T47D (cell line): ENCODE data around the gene GPR137C.

Experiments
- DNase-seq, 2 experiments: peaks; one replicate each; pipeline versions ENCODE4 v3.0.0 to v3.0.0-alpha.2; 2011 to 2012; ENCODE audit warnings: low read depth in 1 of 2, low spot score in 1 of 2
- JUND ChIP-seq: IDR thresholded peaks from 2 replicates; pipeline ENCODE4 v1.6.1; 2012; ENCODE audit warnings: low read depth
- in situ Hi-C: cut with HindIII; loops from 2 replicates; pipeline ENCODE4 v1.10.0; 2016; ENCODE audit warnings: low sequenced_read_pairs, low pct_unique_long_range_greater_than_20kb

Gene GPR137C

GRCh38 chr14:52596320-52596719 is 43.7 kb downstream of the GPR137C start:
- no peak for TF ChIP-seq JUND
- DNase-seq, result no peak
- in situ Hi-C loops, result no loop called here

GRCh38 chr14:52596861-52597260 is 44.2 kb downstream of the GPR137C start:
- DNase-seq, result no peak
- in situ Hi-C loops, result no loop called here
- TF ChIP-seq JUND, result no peak

- in situ Hi-C loops, result no loop called here
- no peak for TF ChIP-seq JUND
- DNase-seq, result no peak
Measured at GRCh38 chr14:52598568-52598967, 45.9 kb downstream of the GPR137C start.

GRCh38 chr14:52599974-52600373 is 47.3 kb downstream of the GPR137C start:
- DNase-seq, result no peak
- TF ChIP-seq JUND, result no peak
- in situ Hi-C loops, result no loop called here

- TF ChIP-seq JUND, result no peak
- in situ Hi-C loops, result no loop called here
- no peak for DNase-seq
Measured at GRCh38 chr14:52602131-52602530, 49.5 kb downstream of the GPR137C start.

- DNase-seq, result no peak
- TF ChIP-seq JUND, result no peak
- in situ Hi-C loops, result no loop called here
Measured at GRCh38 chr14:52607061-52607460, 54.4 kb downstream of the GPR137C start.

- DNase-seq, result peak in 1 of 2 experiments; percentile 15
- TF ChIP-seq JUND, result no peak
- in situ Hi-C loops, result no loop called here
Measured at GRCh38 chr14:52609445-52610044, 56.9 kb downstream of the GPR137C start.

- no peak for TF ChIP-seq JUND
- in situ Hi-C loops, result no loop called here
- DNase-seq, result no peak
Measured at GRCh38 chr14:52610187-52610586, 57.6 kb downstream of the GPR137C start.

- no peak for TF ChIP-seq JUND
- DNase-seq, result no peak
- in situ Hi-C loops, result no loop called here
Measured at GRCh38 chr14:52618602-52619001, 66.0 kb downstream of the GPR137C start.

GRCh38 chr14:52619687-52620086 is 67.1 kb downstream of the GPR137C start:
- DNase-seq, result no peak
- TF ChIP-seq JUND, result no peak
- in situ Hi-C loops, result no loop called here

GRCh38 chr14:52640137-52640536 is 87.5 kb downstream of the GPR137C start:
- in situ Hi-C loops, result no loop called here
- DNase-seq, result no peak
- no peak for TF ChIP-seq JUND

- peak in 1 of 2 experiments; percentile 27 for DNase-seq
- in situ Hi-C loops, result no loop called here
- no peak for TF ChIP-seq JUND
Measured at GRCh38 chr14:52641745-52642144, 89.1 kb downstream of the GPR137C start.

GRCh38 chr14:52649511-52649910 is 96.9 kb downstream of the GPR137C start:
- no peak for TF ChIP-seq JUND
- no peak for DNase-seq
- in situ Hi-C loops, result no loop called here

GRCh38 chr14:52650774-52651173 is 98.1 kb downstream of the GPR137C start:
- peak in 1 of 2 experiments; percentile 25 for DNase-seq
- in situ Hi-C loops, result no loop called here
- no peak for TF ChIP-seq JUND
